Activated naive CD4-positive, alpha-beta T cell treated with anti-CD3 and anti-CD28 coated beads for 36 hours (primary cell): Measurements from ENCODE around the gene TSEN15. TPM values are rescaled to one million over a fixed set of nuclear protein-coding genes. Genes with fewer than 3 reads are reported as not detected.

Experiments
- CTCF ChIA-PET: fragments of 350-600 bp; sonication (Branson Sonifier 250); formaldehyde crosslinking; loops from one replicate; lab custom pipeline; 2021; ENCODE audit warnings: antibody characterized with exemption; lab: Charles Lee
- DNase-seq: peaks from one replicate; pipeline ENCODE4 v3.0.0-alpha.2; 2020
- H3K27ac Mint-ChIP-seq: one replicate; pipeline ENCODE4 v1.8.0; 2021; ENCODE audit warnings: mild to moderate bottlenecking, mixed read lengths
- H3K27me3 Mint-ChIP-seq: one replicate; pipeline ENCODE4 v1.8.0; 2021; ENCODE audit warnings: low read depth, mixed read lengths
- H3K36me3 Mint-ChIP-seq: one replicate; pipeline ENCODE4 v1.8.0; 2021; ENCODE audit warnings: low read depth, mixed read lengths
- H3K4me1 Mint-ChIP-seq: one replicate; pipeline ENCODE4 v1.8.0; 2021; ENCODE audit warnings: low read depth, mixed read lengths
- H3K4me3 Mint-ChIP-seq: one replicate; pipeline ENCODE4 v1.8.0; 2021; ENCODE audit warnings: mild to moderate bottlenecking, moderate library complexity, mixed read lengths
- H3K9me3 Mint-ChIP-seq: one replicate; pipeline ENCODE4 v1.8.0; 2021; ENCODE audit warnings: mixed read lengths
- intact Hi-C: fragments of 100-400 bp; cut with micrococcal nuclease; formaldehyde crosslinking; loops from one replicate; pipeline ENCODE4 v1.15.1; 2023
- total RNA-seq, 2 experiments: library from RNA; stranded (reverse); gene quantifications; one replicate each; pipeline ENCODE4 v1.2.3, GENCODE V29; 2021

Gene TSEN15
- total RNA-seq, 2 experiments from 2014 or later, result 52.6 to 57.6 TPM

GRCh38 chr1:184020855-184021254 lies 30.7 kb upstream of the TSEN15 start:
- no peak for DNase-seq
- Mint-ChIP-seq H3K9me3 (no peaks in the 10 kb centered on the region), H3K27me3 (peaks cover 3% of the 10 kb centered on the region), H3K36me3 (no peaks in the 10 kb centered on the region), H3K4me1 (no peaks in the 10 kb centered on the region), H3K27ac (no peak overlapping the region), H3K4me3 (no peak overlapping the region)
- intact Hi-C loops, result no loop called here
- CTCF ChIA-PET, result no interaction called here

- no peak for DNase-seq
- intact Hi-C loops, result no loop called here
- H3K4me1 Mint-ChIP-seq, result no peaks in the 10 kb centered on the region
- H3K27ac Mint-ChIP-seq, result no peak overlapping the region
- no peaks in the 10 kb centered on the region for H3K9me3 Mint-ChIP-seq
- H3K4me3 Mint-ChIP-seq, result no peak overlapping the region
- no peaks in the 10 kb centered on the region for H3K36me3 Mint-ChIP-seq
- CTCF ChIA-PET, result no interaction called here
- H3K27me3 Mint-ChIP-seq, result peaks cover 3% of the 10 kb centered on the region
Measured at GRCh38 chr1:184021728-184022127, 29.8 kb upstream of the TSEN15 start.

- no peak for DNase-seq
- Mint-ChIP-seq H3K4me3 (no peak overlapping the region), H3K27me3 (peaks cover 6% of the 10 kb centered on the region), H3K9me3 (no peaks in the 10 kb centered on the region), H3K36me3 (no peaks in the 10 kb centered on the region), H3K4me1 (no peaks in the 10 kb centered on the region), H3K27ac (no peak overlapping the region)
- CTCF ChIA-PET, result interaction anchor here (0.7 kb wide), 1 partner anchor 217 kb away, joined by 4 read pairs; no protein-coding TSS in a partner anchor
- intact Hi-C loops, result no loop called here
Measured at GRCh38 chr1:184022668-184023067, 28.9 kb upstream of the TSEN15 start.

GRCh38 chr1:184023171-184023570 lies 28.4 kb upstream of the TSEN15 start:
- CTCF ChIA-PET, result interaction anchor here (0.7 kb wide), 1 partner anchor 217 kb away, joined by 4 read pairs; no protein-coding TSS in a partner anchor
- H3K27ac Mint-ChIP-seq, result no peak overlapping the region

GRCh38 chr1:184025242-184025675 lies 26.3 kb upstream of the TSEN15 start:
- Mint-ChIP-seq H3K36me3 (no peaks in the 10 kb centered on the region), H3K27ac (no peak overlapping the region), H3K27me3 (peaks cover 22% of the 10 kb centered on the region), H3K9me3 (no peaks in the 10 kb centered on the region), H3K4me3 (no peak overlapping the region), H3K4me1 (no peaks in the 10 kb centered on the region)
- intact Hi-C loops, result no loop called here
- CTCF ChIA-PET, result no interaction called here
- no peak for DNase-seq

More at GRCh38 chr1:184023171-184023570, 28.4 kb upstream of the TSEN15 start:
- intact Hi-C loops, result no loop called here
- no peaks in the 10 kb centered on the region for H3K9me3 Mint-ChIP-seq
- no peaks in the 10 kb centered on the region for H3K36me3 Mint-ChIP-seq
- peaks cover 11% of the 10 kb centered on the region for H3K27me3 Mint-ChIP-seq
- no peak for DNase-seq
- no peak overlapping the region for H3K4me3 Mint-ChIP-seq
- no peaks in the 10 kb centered on the region for H3K4me1 Mint-ChIP-seq

- DNase-seq, result no peak
- H3K9me3 Mint-ChIP-seq, result no peaks in the 10 kb centered on the region
- peaks cover 36% of the 10 kb centered on the region for H3K27me3 Mint-ChIP-seq
- CTCF ChIA-PET, result no interaction called here
- intact Hi-C loops, result no loop called here
- H3K27ac Mint-ChIP-seq, result no peak overlapping the region
- no peaks in the 10 kb centered on the region for H3K36me3 Mint-ChIP-seq
- no peak overlapping the region for H3K4me3 Mint-ChIP-seq
- H3K4me1 Mint-ChIP-seq, result no peaks in the 10 kb centered on the region
Measured at GRCh38 chr1:184027826-184028695, 23.5 kb upstream of the TSEN15 start.

- no peak overlapping the region for H3K27ac Mint-ChIP-seq
- H3K4me1 Mint-ChIP-seq, result no peaks in the 10 kb centered on the region
- CTCF ChIA-PET, result no interaction called here
- no peaks in the 10 kb centered on the region for H3K9me3 Mint-ChIP-seq
- H3K27me3 Mint-ChIP-seq, result peaks cover 44% of the 10 kb centered on the region
- H3K4me3 Mint-ChIP-seq, result no peak overlapping the region
- DNase-seq, result no peak
- no peaks in the 10 kb centered on the region for H3K36me3 Mint-ChIP-seq
- intact Hi-C loops, result no loop called here
Measured at GRCh38 chr1:184028854-184029623, 22.5 kb upstream of the TSEN15 start.

- Mint-ChIP-seq H3K4me3 (no peak overlapping the region), H3K27me3 (peaks cover 54% of the 10 kb centered on the region), H3K36me3 (no peaks in the 10 kb centered on the region), H3K4me1 (no peaks in the 10 kb centered on the region), H3K27ac (no peak overlapping the region), H3K9me3 (no peaks in the 10 kb centered on the region)
- DNase-seq, result no peak
- intact Hi-C loops, result loop anchor here (10.0 kb wide), 1 partner anchor 854 kb away; no protein-coding TSS in a partner anchor
- CTCF ChIA-PET, result interaction anchor here (0.6 kb wide), 1 partner anchor 432 kb away, joined by 6 read pairs; no protein-coding TSS in a partner anchor
Measured at GRCh38 chr1:184030433-184031091, 21.0 kb upstream of the TSEN15 start.

GRCh38 chr1:184031092-184031408 lies 20.5 kb upstream of the TSEN15 start:
- intact Hi-C loops, result loop anchor here (10.0 kb wide), 1 partner anchor 854 kb away; no protein-coding TSS in a partner anchor
- H3K27me3 Mint-ChIP-seq, result peaks cover 57% of the 10 kb centered on the region
- peaks cover 4% of the 10 kb centered on the region for H3K4me1 Mint-ChIP-seq
- no peak overlapping the region for H3K27ac Mint-ChIP-seq
- H3K36me3 Mint-ChIP-seq, result no peaks in the 10 kb centered on the region
- DNase-seq, result no peak
- CTCF ChIA-PET, result no interaction called here
- H3K4me3 Mint-ChIP-seq, result no peak overlapping the region
- H3K9me3 Mint-ChIP-seq, result no peaks in the 10 kb centered on the region

GRCh38 chr1:184031409-184032107 lies 20.0 kb upstream of the TSEN15 start:
- intact Hi-C loops, result loop anchor here (10.0 kb wide), 1 partner anchor 853 kb away; no protein-coding TSS in a partner anchor
- peaks cover 7% of the 10 kb centered on the region for H3K4me1 Mint-ChIP-seq
- H3K27ac Mint-ChIP-seq, result no peak overlapping the region
- DNase-seq, result no peak
- CTCF ChIA-PET, result no interaction called here
- H3K36me3 Mint-ChIP-seq, result no peaks in the 10 kb centered on the region
- peaks cover 62% of the 10 kb centered on the region for H3K27me3 Mint-ChIP-seq
- no peak overlapping the region for H3K4me3 Mint-ChIP-seq
- H3K9me3 Mint-ChIP-seq, result no peaks in the 10 kb centered on the region

GRCh38 chr1:184032306-184032929 lies 19.1 kb upstream of the TSEN15 start:
- Mint-ChIP-seq H3K27me3 (peaks cover 60% of the 10 kb centered on the region), H3K9me3 (no peaks in the 10 kb centered on the region), H3K27ac (no peak overlapping the region), H3K36me3 (no peaks in the 10 kb centered on the region), H3K4me1 (peaks cover 7% of the 10 kb centered on the region), H3K4me3 (no peak overlapping the region)
- intact Hi-C loops, result loop anchor here (10.0 kb wide), 1 partner anchor 852 kb away; no protein-coding TSS in a partner anchor
- DNase-seq, result no peak
- CTCF ChIA-PET, result no interaction called here
